ENCODE results near the gene GATB. TPM values are rescaled to one million over a fixed set of nuclear protein-coding genes. Genes with fewer than 3 reads are reported as not detected.

Gene GATB
- total RNA-seq, 1 experiment from 2014 or later, result 20.4 TPM

DNA sequence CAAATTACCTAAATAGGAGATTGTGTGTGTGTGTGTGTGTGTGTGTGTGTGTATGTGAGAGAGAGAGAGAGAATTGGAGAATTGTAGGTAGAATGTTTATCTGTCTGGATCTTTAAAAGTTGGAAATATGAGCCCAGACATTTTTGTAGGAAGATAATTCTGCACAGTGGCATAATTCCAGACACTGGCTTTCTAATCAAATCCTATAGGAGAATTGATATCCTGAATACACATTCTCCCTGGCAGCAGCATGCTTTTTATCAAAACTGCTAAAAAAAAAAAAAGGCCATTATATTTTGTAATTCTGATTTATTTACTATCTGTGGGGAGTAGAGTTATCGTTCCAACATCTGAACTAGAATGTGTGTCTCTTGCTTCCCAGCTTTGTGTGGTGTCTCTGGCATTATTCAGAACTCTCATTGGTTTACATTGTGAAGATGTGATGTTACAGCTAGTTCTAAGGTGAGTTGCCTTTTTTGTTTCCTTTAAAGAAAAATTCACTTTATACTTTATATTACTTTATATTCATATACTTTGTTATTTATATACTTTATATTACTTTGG, 122.4 kb downstream of the GATB start:
- Histone ChIP-seq H3K79me2 (ENCODE audit: low read length) (no peaks in the 10 kb centered on the region), H3F3A (ENCODE audit: low read length, unreplicated experiment) (no peaks in the 10 kb centered on the region), H3K4me1 (ENCODE audit: insufficient read depth, low read length) (peaks cover 6% of the 10 kb centered on the region), H2AFZ (ENCODE audit: low read length) (no peak overlapping the region), H4K20me1 (ENCODE audit: low read length) (no peaks in the 10 kb centered on the region), H3K27ac (ENCODE audit: low read length) (no peak overlapping the region), H3K9ac (ENCODE audit: low read length) (no peak overlapping the region), H3K4me2 (ENCODE audit: low read length) (no peak overlapping the region), H3K9me3 (ENCODE audit: low read length) (no peaks in the 10 kb centered on the region), H3K27me3 (ENCODE audit: low read length) (no peaks in the 10 kb centered on the region), H3K9me2 (replicated peaks; ENCODE audit: low read length) (no peaks in the 10 kb centered on the region), H3K36me3 (ENCODE audit: low read depth, low read length) (no peaks in the 10 kb centered on the region), H3K4me3 (ENCODE audit: low read length) (no peak overlapping the region)
- TF ChIP-seq EZH2phosphoT487 (IDR thresholded peaks at IDR 0.05; ENCODE audit: borderline replicate concordance, low read length) (no peak), CTCF (conservative IDR thresholded peaks at IDR 0.05; ENCODE audit: low read depth, low read length) (no peak), EZH2 (IDR thresholded peaks at IDR 0.05; ENCODE audit: low read length, unreplicated experiment) (no peak)
- intact Hi-C loops (cut with micrococcal nuclease), result no loop called here
- POLR2A ChIA-PET (ENCODE audit: unreplicated experiment), result no interaction called here
- CTCF ChIA-PET, result no interaction called here
- no peak for DNase-seq
- no peak for ATAC-seq
- no TSS peak for BruUV-seq (replicated peaks)

DNA sequence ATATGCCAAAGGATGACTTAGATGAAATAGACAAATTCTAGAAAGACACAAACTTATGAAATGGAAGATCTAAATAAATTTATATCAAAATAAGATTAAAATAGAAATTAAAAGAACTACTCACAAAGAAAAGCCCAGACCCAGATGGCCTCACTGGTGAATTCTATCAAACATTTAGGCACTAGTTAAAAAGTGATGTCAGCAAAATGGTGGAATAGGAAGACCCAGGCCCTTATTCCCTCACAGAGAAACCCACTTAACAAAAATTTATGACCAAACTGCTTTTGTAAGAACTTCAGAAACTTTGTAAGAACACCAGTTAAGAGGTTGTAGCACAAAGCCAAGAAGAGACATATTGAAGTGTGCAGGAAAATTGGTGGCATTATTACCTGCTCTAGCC, 129.5 kb downstream of the GATB start:
- Histone ChIP-seq H3K79me2 (ENCODE audit: low read length) (no peaks in the 10 kb centered on the region), H3K9ac (ENCODE audit: low read length) (no peak overlapping the region), H2AFZ (ENCODE audit: low read length) (no peak overlapping the region), H3K4me1 (ENCODE audit: insufficient read depth, low read length) (peaks cover 21% of the 10 kb centered on the region), H3K9me2 (replicated peaks; ENCODE audit: low read length) (no peaks in the 10 kb centered on the region), H3K27ac (ENCODE audit: low read length) (no peak overlapping the region), H3F3A (ENCODE audit: low read length, unreplicated experiment) (no peaks in the 10 kb centered on the region), H3K27me3 (ENCODE audit: low read length) (no peaks in the 10 kb centered on the region), H3K36me3 (ENCODE audit: low read depth, low read length) (no peaks in the 10 kb centered on the region), H4K20me1 (ENCODE audit: low read length) (no peaks in the 10 kb centered on the region), H3K4me3 (ENCODE audit: low read length) (no peak overlapping the region), H3K4me2 (ENCODE audit: low read length) (no peak overlapping the region), H3K9me3 (ENCODE audit: low read length) (no peaks in the 10 kb centered on the region)
- ChIA-PET POLR2A (ENCODE audit: unreplicated experiment) (no interaction called here), CTCF (no interaction called here)
- BruUV-seq (replicated peaks), result no TSS peak
- ATAC-seq, result no peak
- intact Hi-C loops (cut with micrococcal nuclease), result no loop called here
- no peak for DNase-seq
- TF ChIP-seq EZH2 (IDR thresholded peaks at IDR 0.05; ENCODE audit: low read length, unreplicated experiment) (no peak), CTCF (conservative IDR thresholded peaks at IDR 0.05; ENCODE audit: low read depth, low read length) (no peak), EZH2phosphoT487 (IDR thresholded peaks at IDR 0.05; ENCODE audit: borderline replicate concordance, low read length) (no peak)

DNA sequence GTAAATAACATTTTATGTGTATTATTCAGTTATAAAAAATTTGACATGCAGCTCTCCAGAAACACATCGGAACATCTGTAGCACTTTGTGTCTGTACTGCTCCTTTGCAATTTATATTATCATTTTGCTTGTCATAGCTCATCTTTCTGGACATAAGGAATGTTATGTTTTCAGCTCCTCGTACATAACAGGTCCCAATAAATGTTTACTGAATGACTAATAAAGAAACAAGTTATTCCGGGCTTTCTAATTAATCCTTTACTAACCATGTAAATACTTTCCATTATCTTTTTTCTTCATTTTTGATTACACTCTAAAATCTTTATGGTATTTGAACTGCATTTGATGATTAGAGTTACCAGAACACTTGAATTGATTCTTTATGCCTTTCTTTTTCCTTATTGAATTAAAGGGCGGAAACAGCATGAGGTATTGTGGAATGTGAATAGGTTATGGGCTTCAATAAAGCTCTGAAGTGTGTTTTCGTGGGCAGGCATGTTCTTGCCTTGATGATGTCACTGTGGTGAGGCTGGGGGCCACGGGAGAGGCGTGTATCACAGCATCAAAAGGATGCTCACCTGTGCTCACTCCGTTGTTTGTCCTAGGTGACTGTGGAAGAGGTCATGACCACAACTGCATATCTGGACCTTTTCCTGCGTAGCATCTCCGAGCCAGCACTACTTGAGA, 131.6 kb downstream of the GATB start:
- Histone ChIP-seq H3K9me3 (ENCODE audit: low read length) (no peaks in the 10 kb centered on the region), H3K4me2 (ENCODE audit: low read length) (peak overlapping the region; percentile 5; the same call in 1 of the 2 replicates), H3K4me1 (ENCODE audit: insufficient read depth, low read length) (peaks cover 21% of the 10 kb centered on the region), H2AFZ (ENCODE audit: low read length) (no peak overlapping the region), H3K9ac (ENCODE audit: low read length) (no peak overlapping the region), H4K20me1 (ENCODE audit: low read length) (no peaks in the 10 kb centered on the region), H3K9me2 (replicated peaks; ENCODE audit: low read length) (no peaks in the 10 kb centered on the region), H3K36me3 (ENCODE audit: low read depth, low read length) (no peaks in the 10 kb centered on the region), H3K79me2 (ENCODE audit: low read length) (no peaks in the 10 kb centered on the region), H3K27ac (ENCODE audit: low read length) (no peak overlapping the region), H3F3A (ENCODE audit: low read length, unreplicated experiment) (no peaks in the 10 kb centered on the region), H3K27me3 (ENCODE audit: low read length) (no peaks in the 10 kb centered on the region), H3K4me3 (ENCODE audit: low read length) (no peak overlapping the region)
- DNase-seq, result peak; percentile 53
- no peak for TF ChIP-seq EZH2phosphoT487 (IDR thresholded peaks at IDR 0.05; ENCODE audit: borderline replicate concordance, low read length)
- TF ChIP-seq EZH2 (IDR thresholded peaks at IDR 0.05; ENCODE audit: low read length, unreplicated experiment), result no peak
- no peak for TF ChIP-seq CTCF (conservative IDR thresholded peaks at IDR 0.05; ENCODE audit: low read depth, low read length)
- ChIA-PET POLR2A (ENCODE audit: unreplicated experiment) (no interaction called here), CTCF (no interaction called here)
- intact Hi-C loops (cut with micrococcal nuclease), result no loop called here
- peak; percentile 65 for ATAC-seq
- BruUV-seq (replicated peaks), result no TSS peak
